Measurements from ENCODE around the gene TMEM82.

The TMEM82 gene

GRCh38 chr1:15728937-15729657, 13.2 kb upstream of the TMEM82 start:
- H3K27ac Mint-ChIP-seq = no peak overlapping the region
- ATAC-seq = no peak
- H3K4me1 Mint-ChIP-seq = no peaks in the 10 kb centered on the region
- no peak overlapping the region for H3K4me3 Mint-ChIP-seq
- no peaks in the 10 kb centered on the region for H3K9me3 Mint-ChIP-seq
- H3K36me3 Mint-ChIP-seq = peaks cover 59% of the 10 kb centered on the region
- H3K27me3 Mint-ChIP-seq = no peaks in the 10 kb centered on the region

DNA sequence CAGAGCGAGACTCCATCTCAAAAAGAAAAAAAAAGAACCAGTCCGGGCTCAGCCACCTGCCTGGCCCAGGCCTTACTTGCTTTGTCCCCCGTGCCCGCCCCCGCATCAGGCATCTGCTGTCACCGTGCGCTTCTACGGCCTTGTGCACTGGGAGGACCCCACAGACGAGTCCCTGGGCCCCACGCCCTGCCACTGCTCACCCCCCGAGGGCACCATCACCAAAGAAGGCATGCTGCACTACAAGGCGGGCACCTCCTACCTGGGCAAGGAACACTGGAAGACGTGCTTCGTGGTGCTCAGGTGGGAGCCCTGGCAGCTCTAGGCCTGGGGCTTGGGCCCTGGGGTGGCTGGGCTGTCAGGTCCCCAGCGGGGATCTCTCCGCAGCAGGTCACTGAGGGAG, 11.9 kb upstream of the TMEM82 start:
- H3K36me3 Mint-ChIP-seq = peaks cover 52% of the 10 kb centered on the region
- no peaks in the 10 kb centered on the region for H3K9me3 Mint-ChIP-seq
- no peaks in the 10 kb centered on the region for H3K27me3 Mint-ChIP-seq
- H3K27ac Mint-ChIP-seq = no peak overlapping the region
- no peaks in the 10 kb centered on the region for H3K4me1 Mint-ChIP-seq
- no peak for ATAC-seq
- H3K4me3 Mint-ChIP-seq = no peak overlapping the region

GRCh38 chr1:15730936-15731335, 11.4 kb upstream of the TMEM82 start:
- H3K36me3 Mint-ChIP-seq = peaks cover 49% of the 10 kb centered on the region
- H3K4me3 Mint-ChIP-seq = no peak overlapping the region
- H3K4me1 Mint-ChIP-seq = no peaks in the 10 kb centered on the region
- no peaks in the 10 kb centered on the region for H3K27me3 Mint-ChIP-seq
- no peak overlapping the region for H3K27ac Mint-ChIP-seq
- H3K9me3 Mint-ChIP-seq = no peaks in the 10 kb centered on the region
- no peak for ATAC-seq

- no peaks in the 10 kb centered on the region for H3K9me3 Mint-ChIP-seq
- no peak overlapping the region for H3K4me3 Mint-ChIP-seq
- H3K27me3 Mint-ChIP-seq = no peaks in the 10 kb centered on the region
- H3K36me3 Mint-ChIP-seq = peaks cover 39% of the 10 kb centered on the region
- H3K4me1 Mint-ChIP-seq = no peaks in the 10 kb centered on the region
- H3K27ac Mint-ChIP-seq = peak overlapping the region; percentile 51
- ATAC-seq = no peak
Measured at GRCh38 chr1:15731735-15732685, 10.3 kb upstream of the TMEM82 start.

GRCh38 chr1:15732686-15733081, 9.6 kb upstream of the TMEM82 start:
- H3K36me3 Mint-ChIP-seq = peaks cover 33% of the 10 kb centered on the region

DNA sequence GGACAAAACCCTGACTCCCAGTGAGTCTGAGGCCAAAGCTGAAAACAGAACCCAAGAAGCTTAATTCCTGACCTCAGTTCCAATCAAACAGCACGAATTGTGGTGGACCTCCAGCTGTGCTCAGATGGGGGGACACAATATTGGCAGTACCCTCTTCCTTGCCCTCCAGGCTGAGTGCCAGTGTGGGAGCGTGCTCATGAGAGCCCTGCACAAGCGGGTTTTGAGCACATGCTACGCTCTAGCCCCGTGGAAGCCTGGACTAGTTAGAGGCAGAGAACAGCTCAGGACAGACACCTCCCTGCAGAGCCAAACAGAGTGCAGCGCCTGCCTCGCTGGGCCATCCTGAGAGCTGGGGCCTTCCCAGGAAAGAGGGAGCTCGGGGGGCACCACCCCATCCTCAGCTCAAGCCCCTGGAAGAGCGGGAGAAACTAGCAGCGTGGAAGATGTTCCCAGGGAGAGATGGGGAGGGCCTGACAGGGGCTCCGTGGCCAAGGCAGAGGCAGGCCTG, 9.0 kb upstream of the TMEM82 start:
- ATAC-seq = no peak
- H3K4me3 Mint-ChIP-seq = no peak overlapping the region
- no peaks in the 10 kb centered on the region for H3K27me3 Mint-ChIP-seq
- H3K4me1 Mint-ChIP-seq = peaks cover 6% of the 10 kb centered on the region
- H3K27ac Mint-ChIP-seq = peak overlapping the region; percentile 24
- H3K36me3 Mint-ChIP-seq = peaks cover 27% of the 10 kb centered on the region
- H3K9me3 Mint-ChIP-seq = no peaks in the 10 kb centered on the region

More at GRCh38 chr1:15732686-15733081, 9.6 kb upstream of the TMEM82 start:
- H3K27me3 Mint-ChIP-seq = no peaks in the 10 kb centered on the region
- no peaks in the 10 kb centered on the region for H3K9me3 Mint-ChIP-seq
- peaks cover 2% of the 10 kb centered on the region for H3K4me1 Mint-ChIP-seq
- no peak overlapping the region for H3K4me3 Mint-ChIP-seq
- no peak for ATAC-seq
- peak overlapping the region; percentile 51 for H3K27ac Mint-ChIP-seq

GRCh38 chr1:15733726-15734226, 8.5 kb upstream of the TMEM82 start:
- H3K36me3 Mint-ChIP-seq = peaks cover 25% of the 10 kb centered on the region
- no peak overlapping the region for H3K27ac Mint-ChIP-seq
- H3K4me3 Mint-ChIP-seq = no peak overlapping the region
- ATAC-seq = no peak
- no peaks in the 10 kb centered on the region for H3K9me3 Mint-ChIP-seq
- H3K4me1 Mint-ChIP-seq = peaks cover 6% of the 10 kb centered on the region
- no peaks in the 10 kb centered on the region for H3K27me3 Mint-ChIP-seq

DNA sequence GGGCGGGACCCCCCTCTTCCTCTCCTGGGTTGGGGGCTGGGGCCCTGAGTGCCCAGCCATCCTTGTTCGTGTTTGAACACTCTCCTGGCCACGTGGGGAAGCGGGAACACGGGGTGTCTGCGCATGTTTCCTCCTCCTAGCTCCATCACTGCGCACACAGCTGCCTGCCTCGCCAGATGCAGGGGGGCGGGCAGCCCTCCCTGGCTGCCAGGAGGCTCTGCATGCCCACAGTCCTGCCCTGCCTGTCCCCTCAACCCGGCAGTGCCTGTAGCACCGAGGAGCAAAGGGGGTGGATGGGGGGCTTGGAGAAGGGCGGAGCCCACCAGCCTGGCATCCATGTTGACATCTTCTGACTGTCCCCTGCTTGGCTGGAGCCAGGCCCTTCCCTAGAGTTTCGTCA, 8.0 kb upstream of the TMEM82 start:
- H3K27ac Mint-ChIP-seq = no peak overlapping the region
- H3K36me3 Mint-ChIP-seq = peaks cover 24% of the 10 kb centered on the region
- H3K9me3 Mint-ChIP-seq = no peaks in the 10 kb centered on the region
- no peak overlapping the region for H3K4me3 Mint-ChIP-seq
- peaks cover 6% of the 10 kb centered on the region for H3K4me1 Mint-ChIP-seq
- no peak for ATAC-seq
- H3K27me3 Mint-ChIP-seq = no peaks in the 10 kb centered on the region

- no peaks in the 10 kb centered on the region for H3K27me3 Mint-ChIP-seq
- H3K9me3 Mint-ChIP-seq = no peaks in the 10 kb centered on the region
- H3K4me1 Mint-ChIP-seq = peaks cover 6% of the 10 kb centered on the region
- no peak for ATAC-seq
- H3K4me3 Mint-ChIP-seq = no peak overlapping the region
- H3K27ac Mint-ChIP-seq = no peak overlapping the region
- peaks cover 19% of the 10 kb centered on the region for H3K36me3 Mint-ChIP-seq
Measured at GRCh38 chr1:15734901-15735300, 7.4 kb upstream of the TMEM82 start.

DNA sequence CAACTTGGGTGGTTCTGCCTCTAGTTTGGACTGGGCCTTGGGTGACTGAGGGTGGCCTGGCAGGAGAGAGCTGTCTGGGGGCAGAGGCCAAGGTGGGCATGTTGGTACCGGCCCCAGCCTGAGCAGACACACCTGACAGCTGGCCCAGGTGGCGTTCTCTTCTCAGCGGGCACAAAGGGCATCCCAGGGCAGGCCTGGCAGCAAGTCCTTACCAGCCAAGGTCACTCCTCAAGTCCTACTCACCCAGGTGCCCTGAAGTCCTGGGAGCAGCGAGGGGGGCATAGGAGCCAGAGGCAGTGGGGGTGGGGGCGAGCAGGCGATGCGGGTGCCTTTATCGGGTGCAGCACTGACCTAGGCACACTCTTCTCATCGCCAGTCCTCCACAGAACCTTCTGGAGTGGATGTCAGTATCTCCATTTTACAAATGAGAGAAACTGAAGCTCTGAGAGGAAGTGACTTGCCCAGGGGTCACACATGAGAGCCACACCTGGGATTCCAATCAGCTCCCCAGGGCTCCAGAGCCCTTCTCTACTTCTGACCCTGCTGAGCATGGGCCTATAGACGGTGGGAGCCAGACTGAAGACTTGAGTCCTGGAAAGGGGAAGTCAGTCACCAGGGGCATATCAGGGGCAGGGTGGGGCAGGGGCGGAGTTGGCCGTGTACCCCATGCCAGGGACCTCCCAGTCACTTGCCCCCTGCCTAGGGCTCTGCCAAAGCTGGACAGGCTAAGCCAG, 6.8 kb upstream of the TMEM82 start:
- Mint-ChIP-seq H3K4me1 (peaks cover 6% of the 10 kb centered on the region), H3K9me3 (no peaks in the 10 kb centered on the region)
- ATAC-seq = no peak

DNA sequence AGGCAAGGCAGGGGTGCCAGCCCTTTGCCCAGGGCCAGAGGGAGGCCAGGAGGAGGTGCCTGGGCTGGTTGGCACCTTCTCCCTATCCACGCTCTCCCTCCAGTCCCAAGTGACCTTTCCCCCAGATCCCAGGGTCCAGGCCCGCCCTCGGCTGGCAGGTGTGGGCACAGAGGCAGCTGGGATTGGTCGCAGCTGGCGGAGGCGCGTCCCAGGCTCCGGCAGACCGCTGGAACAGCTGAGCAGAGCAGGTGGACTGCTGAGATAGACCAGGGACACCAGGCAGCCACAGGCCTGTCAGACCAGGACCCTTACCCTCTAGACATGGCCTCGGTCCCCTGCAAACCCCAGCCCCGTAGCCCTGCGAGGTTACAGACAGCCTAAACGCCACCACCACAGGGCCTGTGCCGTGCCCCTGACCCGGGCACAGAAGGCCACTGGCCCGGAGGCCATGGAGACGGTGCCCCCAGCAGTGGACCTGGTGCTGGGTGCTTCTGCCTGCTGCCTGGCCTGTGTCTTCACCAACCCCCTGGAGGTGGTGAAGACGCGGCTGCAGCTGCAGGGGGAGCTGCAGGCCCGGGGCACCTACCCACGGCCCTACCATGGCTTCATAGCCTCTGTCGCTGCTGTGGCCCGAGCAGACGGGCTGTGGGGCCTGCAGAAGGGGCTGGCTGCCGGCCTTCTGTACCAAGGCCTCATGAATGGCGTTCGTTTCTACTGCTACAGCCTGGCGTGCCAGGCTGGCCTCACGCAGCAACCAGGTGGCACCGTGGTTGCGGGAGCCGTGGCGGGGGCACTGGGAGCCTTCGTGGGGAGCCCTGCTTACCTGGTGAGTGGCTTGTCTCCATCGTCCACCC, 6.0 kb upstream of the TMEM82 start, which contains the start of gene SLC25A34:
TSS of gene SLC25A34 (plus strand) at position 221 of the 854 bp plus-strand sequence. CDS start at position 449, 228 bp downstream.
- ATAC-seq = no peak
- H3K4me3 Mint-ChIP-seq = no peak within 1 kb of the TSS

More for the DNA sequence above, 6.8 kb upstream of the TMEM82 start:
- H3K27me3 Mint-ChIP-seq = no peaks in the 10 kb centered on the region
- H3K36me3 Mint-ChIP-seq = peaks cover 19% of the 10 kb centered on the region
- no peak overlapping the region for H3K4me3 Mint-ChIP-seq
- H3K27ac Mint-ChIP-seq = peak overlapping the region; percentile 22

DNA sequence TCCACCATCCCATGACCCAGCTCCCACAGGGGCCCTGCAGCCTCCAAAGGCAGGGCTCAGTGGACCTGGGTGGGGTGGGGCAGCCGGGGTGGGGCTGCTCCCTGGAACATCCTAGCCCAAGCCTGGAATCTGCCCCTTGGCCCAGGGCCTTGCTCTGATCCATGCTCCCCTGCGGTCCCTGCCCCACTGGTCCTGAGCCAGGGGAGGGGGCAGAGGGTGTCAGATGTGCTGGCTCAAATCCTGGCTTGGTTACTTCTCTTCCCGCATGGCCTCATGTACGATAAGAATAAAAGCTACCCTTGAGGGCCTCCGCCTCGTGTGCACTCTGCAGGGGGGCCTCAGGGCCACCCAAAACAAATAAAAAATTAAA, 5.4 kb upstream of the TMEM82 start:
- Mint-ChIP-seq H3K27me3 (no peaks in the 10 kb centered on the region), H3K27ac (no peak overlapping the region), H3K9me3 (no peaks in the 10 kb centered on the region), H3K4me1 (peaks cover 14% of the 10 kb centered on the region), H3K36me3 (peaks cover 19% of the 10 kb centered on the region), H3K4me3 (no peak overlapping the region)
- no peak for ATAC-seq

More for the DNA sequence above, 6.0 kb upstream of the TMEM82 start, which contains the start of gene SLC25A34:
- H3K36me3 Mint-ChIP-seq = peaks cover 19% of the 10 kb centered on the region
- H3K9me3 Mint-ChIP-seq = no peaks in the 10 kb centered on the region
- no peaks in the 10 kb centered on the region for H3K27me3 Mint-ChIP-seq
- H3K27ac Mint-ChIP-seq = peak within 1 kb of the TSS; percentile 22
- H3K4me1 Mint-ChIP-seq = peaks cover 9% of the 10 kb centered on the region

- no peak for ATAC-seq
- H3K4me3 Mint-ChIP-seq = no peak overlapping the region
- H3K9me3 Mint-ChIP-seq = no peaks in the 10 kb centered on the region
- peak overlapping the region; percentile 70 for H3K27ac Mint-ChIP-seq
- H3K4me1 Mint-ChIP-seq = peaks cover 14% of the 10 kb centered on the region
- peaks cover 11% of the 10 kb centered on the region for H3K36me3 Mint-ChIP-seq
- H3K27me3 Mint-ChIP-seq = no peaks in the 10 kb centered on the region
Measured at GRCh38 chr1:15737324-15738319, 4.7 kb upstream of the TMEM82 start.
